HEK293 (cell line): Measurements from ENCODE around the gene RPS19.

Experiments used
- EGR2 ChIP-seq: fragments of 450-650 bp; formaldehyde crosslinking; IDR thresholded peaks from 2 replicates; pipeline ENCODE4 v1.5.1; 2016; ENCODE audit warnings: low read depth, missing biosample characterization, missing genetic modification characterization
- GLIS1 ChIP-seq: fragments of 450-650 bp; formaldehyde crosslinking; IDR thresholded peaks from 2 replicates; pipeline ENCODE4 v1.5.1; 2016; ENCODE audit warnings: missing biosample characterization, missing genetic modification characterization
- KLF1 ChIP-seq: fragments of 450-650 bp; formaldehyde crosslinking; IDR thresholded peaks from 2 replicates; pipeline ENCODE4 v1.5.1; 2016; ENCODE audit warnings: missing biosample characterization, missing genetic modification characterization
- MZF1 ChIP-seq: fragments of 450-650 bp; formaldehyde crosslinking; IDR thresholded peaks from 2 replicates; pipeline ENCODE4 v1.5.1; 2017; ENCODE audit warnings: missing biosample characterization, missing genetic modification characterization, borderline replicate concordance
- PRDM1 ChIP-seq: fragments of 450-650 bp; formaldehyde crosslinking; IDR thresholded peaks from 2 replicates; pipeline ENCODE4; 2016; ENCODE audit warnings: missing biosample characterization, missing genetic modification characterization
- SCRT2 ChIP-seq: fragments of 450-650 bp; formaldehyde crosslinking; IDR thresholded peaks from 2 replicates; pipeline ENCODE4 v1.5.1; 2016; ENCODE audit warnings: missing biosample characterization, missing genetic modification characterization
- SP3 ChIP-seq: fragments of 450-650 bp; formaldehyde crosslinking; IDR thresholded peaks from 2 replicates; pipeline ENCODE4 v1.5.1; 2016; ENCODE audit warnings: missing biosample characterization, missing genetic modification characterization
- TSHZ1 ChIP-seq: fragments of 450-650 bp; formaldehyde crosslinking; IDR thresholded peaks from 2 replicates; pipeline ENCODE4 v1.5.1; 2016; ENCODE audit warnings: missing biosample characterization, missing genetic modification characterization, borderline replicate concordance
- ZFP37 ChIP-seq: fragments of 450-650 bp; formaldehyde crosslinking; IDR thresholded peaks from 2 replicates; pipeline ENCODE4 v1.5.1; 2016; ENCODE audit warnings: missing biosample characterization, missing genetic modification characterization
- ZNF112 ChIP-seq: fragments of 450-650 bp; formaldehyde crosslinking; IDR thresholded peaks from 2 replicates; pipeline ENCODE4 v1.5.0; 2017; ENCODE audit warnings: missing biosample characterization, missing genetic modification characterization
- ZNF114 ChIP-seq: fragments of 450-650 bp; formaldehyde crosslinking; IDR thresholded peaks from 2 replicates; pipeline ENCODE4 v1.5.0; 2017; ENCODE audit warnings: missing biosample characterization, missing genetic modification characterization
- ZNF121 ChIP-seq: fragments of 450-650 bp; formaldehyde crosslinking; IDR thresholded peaks from 2 replicates; pipeline ENCODE4 v1.5.1; 2016; ENCODE audit warnings: missing biosample characterization, missing genetic modification characterization
- ZNF140 ChIP-seq: fragments of 450-650 bp; formaldehyde crosslinking; IDR thresholded peaks from 2 replicates; pipeline ENCODE4 v1.5.1; 2016; ENCODE audit warnings: missing biosample characterization, missing genetic modification characterization
- ZNF146 ChIP-seq: fragments of 450-650 bp; formaldehyde crosslinking; IDR thresholded peaks from 2 replicates; pipeline ENCODE4 v1.5.1; 2016; ENCODE audit warnings: missing biosample characterization, missing genetic modification characterization
- ZNF2 ChIP-seq: fragments of 450-650 bp; formaldehyde crosslinking; IDR thresholded peaks from 2 replicates; pipeline ENCODE4 v1.5.1; 2016; ENCODE audit warnings: missing biosample characterization, missing genetic modification characterization
- ZNF24 ChIP-seq: fragments of 450-650 bp; formaldehyde crosslinking; IDR thresholded peaks from 2 replicates; pipeline ENCODE4 v1.5.1; 2016; ENCODE audit warnings: missing biosample characterization, missing genetic modification characterization
- ZNF266 ChIP-seq: fragments of 450-650 bp; formaldehyde crosslinking; IDR thresholded peaks from 2 replicates; pipeline ENCODE4 v1.5.1; 2016; ENCODE audit warnings: missing biosample characterization, missing genetic modification characterization, low read depth
- ZNF366 ChIP-seq: fragments of 450-650 bp; formaldehyde crosslinking; conservative IDR thresholded peaks from 2 replicates; pipeline ENCODE4 v1.5.1; 2016; ENCODE audit warnings: missing biosample characterization, missing genetic modification characterization
- ZNF398 ChIP-seq: fragments of 450-650 bp; formaldehyde crosslinking; IDR thresholded peaks from 2 replicates; pipeline ENCODE4 v1.5.1; 2017; ENCODE audit warnings: missing biosample characterization, missing genetic modification characterization
- ZNF600 ChIP-seq: fragments of 450-650 bp; formaldehyde crosslinking; IDR thresholded peaks from 2 replicates; pipeline ENCODE4 v1.5.1; 2016; ENCODE audit warnings: missing biosample characterization, missing genetic modification characterization
- ZNF76 ChIP-seq: fragments of 450-650 bp; formaldehyde crosslinking; IDR thresholded peaks from 2 replicates; pipeline ENCODE4; 2016; ENCODE audit warnings: low read depth, missing biosample characterization, missing genetic modification characterization, borderline replicate concordance
- ZNF768 ChIP-seq: fragments of 450-650 bp; formaldehyde crosslinking; IDR thresholded peaks from 2 replicates; pipeline ENCODE4 v1.5.1; 2018; ENCODE audit warnings: missing biosample characterization, mild to moderate bottlenecking, missing genetic modification characterization
- ZNF785 ChIP-seq: fragments of 450-650 bp; formaldehyde crosslinking; IDR thresholded peaks from 2 replicates; pipeline ENCODE4 v1.5.1; 2016; ENCODE audit warnings: missing biosample characterization, missing genetic modification characterization
- ZNF791 ChIP-seq: fragments of 450-650 bp; formaldehyde crosslinking; IDR thresholded peaks from 2 replicates; pipeline ENCODE4 v1.5.1; 2016; ENCODE audit warnings: missing biosample characterization, missing genetic modification characterization
- ZNF837 ChIP-seq: fragments of 450-650 bp; formaldehyde crosslinking; IDR thresholded peaks from 2 replicates; pipeline ENCODE4 v1.5.1; 2016; ENCODE audit warnings: missing biosample characterization, missing genetic modification characterization
- ZNF843 ChIP-seq: fragments of 450-650 bp; formaldehyde crosslinking; IDR thresholded peaks from 2 replicates; pipeline ENCODE4 v1.5.1; 2016; ENCODE audit warnings: missing biosample characterization, missing genetic modification characterization
- ZSCAN16 ChIP-seq: fragments of 450-650 bp; formaldehyde crosslinking; IDR thresholded peaks from 2 replicates; pipeline ENCODE4 v1.5.1; 2016; ENCODE audit warnings: missing biosample characterization, missing genetic modification characterization
- ZSCAN30 ChIP-seq: fragments of 450-650 bp; IDR thresholded peaks from 2 replicates; pipeline ENCODE4 v1.5.1; 2018; ENCODE audit warnings: missing biosample characterization, mild to moderate bottlenecking, missing genetic modification characterization, moderate library complexity
- TF ChIP-seq, protein P1 (sequence below): fragments of 450-650 bp; formaldehyde crosslinking; IDR thresholded peaks from 2 replicates; pipeline ENCODE4 v1.5.1; 2016; ENCODE audit warnings: missing biosample characterization, missing genetic modification characterization
- TF ChIP-seq, protein P2 (sequence below): fragments of 450-650 bp; formaldehyde crosslinking; optimal IDR thresholded peaks from 2 replicates; pipeline ENCODE3; 2016; ENCODE audit warnings: missing biosample characterization, mild to moderate bottlenecking, missing genetic modification characterization
- TF ChIP-seq, protein P3 (sequence below): fragments of 450-650 bp; formaldehyde crosslinking; IDR thresholded peaks from 2 replicates; pipeline ENCODE4 v1.5.1; 2016; ENCODE audit warnings: missing biosample characterization, missing genetic modification characterization

The RPS19 gene

GRCh38 chr19:41883821-41884733 is 24.0 kb downstream of the RPS19 start (continued):
- TF ChIP-seq ZNF837 (no peak), SP3 (tag by site-specific recombination) (peak; percentile 95), ZSCAN16 (tag by site-specific recombination) (0 out of 2 replicates have a peak, but pooled peaks have one; percentile 12), MZF1 (peak; percentile 72; the same call in 1 of the 2 replicates), GLIS1 (tag by site-specific recombination) (peak; percentile 62), ZNF600 (tag by site-specific recombination) (peak; percentile 69), ZNF266 (tag by site-specific recombination) (no peak), KLF1 (tag by site-specific recombination) (peak; percentile 86), ZNF146 (tag by site-specific recombination) (peak; percentile 1; the same call in 1 of the 2 replicates), ZSCAN30 (tag by site-specific recombination) (peak; percentile 97), ZNF791 (tag by site-specific recombination) (no peak), PRDM1 (tag by site-specific recombination) (peak; percentile 76), ZNF76 (tag by site-specific recombination) (peak; percentile 86), ZNF24 (peak; percentile 92), EGR2 (peak; percentile 58; the same call in 1 of the 2 replicates), ZNF843 (tag by site-specific recombination) (peak; percentile 92), ZNF114 (tag by site-specific recombination) (no peak), SCRT2 (tag by site-specific recombination) (peak; percentile 45; the same call in 1 of the 2 replicates), ZNF140 (no peak), ZNF768 (tag by site-specific recombination) (peak; percentile 99), ZNF398 (peak; percentile 68), TSHZ1 (tag by site-specific recombination) (peak; percentile 74; the same call in 1 of the 2 replicates), ZNF112 (tag by site-specific recombination) (no peak), ZNF121 (tag by site-specific recombination) (peak; percentile 63; the same call in 1 of the 2 replicates), ZNF366 (tag by site-specific recombination) (no peak), ZNF2 (tag by site-specific recombination) (peak; percentile 88), ZFP37 (tag by site-specific recombination) (peak; percentile 87; the same call in 1 of the 2 replicates), ZNF785 (peak; percentile 93)
- TF ChIP-seq, protein P1, sequence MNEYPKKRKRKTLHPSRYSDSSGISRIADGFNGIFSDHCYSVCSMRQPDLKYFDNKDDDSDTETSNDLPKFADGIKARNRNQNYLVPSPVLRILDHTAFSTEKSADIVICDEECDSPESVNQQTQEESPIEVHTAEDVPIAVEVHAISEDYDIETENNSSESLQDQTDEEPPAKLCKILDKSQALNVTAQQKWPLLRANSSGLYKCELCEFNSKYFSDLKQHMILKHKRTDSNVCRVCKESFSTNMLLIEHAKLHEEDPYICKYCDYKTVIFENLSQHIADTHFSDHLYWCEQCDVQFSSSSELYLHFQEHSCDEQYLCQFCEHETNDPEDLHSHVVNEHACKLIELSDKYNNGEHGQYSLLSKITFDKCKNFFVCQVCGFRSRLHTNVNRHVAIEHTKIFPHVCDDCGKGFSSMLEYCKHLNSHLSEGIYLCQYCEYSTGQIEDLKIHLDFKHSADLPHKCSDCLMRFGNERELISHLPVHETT, result peak; percentile 99
- TF ChIP-seq, protein P2, sequence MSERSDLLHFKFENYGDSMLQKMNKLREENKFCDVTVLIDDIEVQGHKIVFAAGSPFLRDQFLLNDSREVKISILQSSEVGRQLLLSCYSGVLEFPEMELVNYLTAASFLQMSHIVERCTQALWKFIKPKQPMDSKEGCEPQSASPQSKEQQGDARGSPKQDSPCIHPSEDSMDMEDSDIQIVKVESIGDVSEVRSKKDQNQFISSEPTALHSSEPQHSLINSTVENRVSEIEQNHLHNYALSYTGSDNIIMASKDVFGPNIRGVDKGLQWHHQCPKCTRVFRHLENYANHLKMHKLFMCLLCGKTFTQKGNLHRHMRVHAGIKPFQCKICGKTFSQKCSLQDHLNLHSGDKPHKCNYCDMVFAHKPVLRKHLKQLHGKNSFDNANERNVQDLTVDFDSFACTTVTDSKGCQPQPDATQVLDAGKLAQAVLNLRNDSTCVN, result peak; percentile 61
- TF ChIP-seq, protein P3, sequence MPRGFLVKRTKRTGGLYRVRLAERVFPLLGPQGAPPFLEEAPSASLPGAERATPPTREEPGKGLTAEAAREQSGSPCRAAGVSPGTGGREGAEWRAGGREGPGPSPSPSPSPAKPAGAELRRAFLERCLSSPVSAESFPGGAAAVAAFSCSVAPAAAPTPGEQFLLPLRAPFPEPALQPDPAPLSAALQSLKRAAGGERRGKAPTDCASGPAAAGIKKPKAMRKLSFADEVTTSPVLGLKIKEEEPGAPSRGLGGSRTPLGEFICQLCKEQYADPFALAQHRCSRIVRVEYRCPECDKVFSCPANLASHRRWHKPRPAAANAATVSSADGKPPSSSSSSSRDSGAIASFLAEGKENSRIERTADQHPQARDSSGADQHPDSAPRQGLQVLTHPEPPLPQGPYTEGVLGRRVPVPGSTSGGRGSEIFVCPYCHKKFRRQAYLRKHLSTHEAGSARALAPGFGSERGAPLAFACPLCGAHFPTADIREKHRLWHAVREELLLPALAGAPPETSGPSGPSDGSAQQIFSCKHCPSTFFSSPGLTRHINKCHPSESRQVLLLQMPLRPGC (tag by site-specific recombination), result peak; percentile 91
